GM11168 (cell line): Measurements from ENCODE around the gene UTS2B.

Experiments
- in situ Hi-C: fragments of 300-500 bp; cut with MboI; formaldehyde crosslinking; loops from one replicate; pipeline ENCODE4 v1.12.0; 2022; ENCODE audit warnings: low sequenced_read_pairs; ENCODE audit not compliant: unreplicated experiment

UTS2B gene

GRCh38 chr3:191329654-191330529 is at the start of gene UTS2B:
Gene UTS2B, minus strand, starts transcription at chr3:191330526. Its CDS starts 48,337 bp downstream, at chr3:191282189.
- in situ Hi-C loops: no loop called here

GRCh38 chr3:191380001-191380400 is 49.7 kb upstream of the UTS2B start:
- in situ Hi-C loops: loop anchor here (25.0 kb wide), 1 partner anchor 243 kb away; no protein-coding TSS in a partner anchor

GRCh38 chr3:191379446-191379845 is 49.1 kb upstream of the UTS2B start:
- in situ Hi-C loops: loop anchor here (25.0 kb wide), 1 partner anchor 242 kb away; no protein-coding TSS in a partner anchor

GRCh38 chr3:191378142-191378812 is 48.0 kb upstream of the UTS2B start:
- in situ Hi-C loops: loop anchor here (25.0 kb wide), 1 partner anchor 241 kb away; no protein-coding TSS in a partner anchor

GRCh38 chr3:191376516-191377141 is 46.3 kb upstream of the UTS2B start:
- in situ Hi-C loops: loop anchor here (25.0 kb wide), 1 partner anchor 239 kb away; no protein-coding TSS in a partner anchor

GRCh38 chr3:191373327-191373726 is 43.0 kb upstream of the UTS2B start:
- in situ Hi-C loops: no loop called here

GRCh38 chr3:191372122-191372521 is 41.8 kb upstream of the UTS2B start:
- in situ Hi-C loops: no loop called here

- in situ Hi-C loops: loop anchor here (10.0 kb wide), 1 partner anchor 135 kb away; no protein-coding TSS in a partner anchor
These were observed 39.3 kb upstream of the UTS2B start for GRCh38 chr3:191369616-191370010.

GRCh38 chr3:191368755-191369615 is 38.7 kb upstream of the UTS2B start:
- in situ Hi-C loops: loop anchor here (10.0 kb wide), 1 partner anchor 134 kb away; no protein-coding TSS in a partner anchor

GRCh38 chr3:191366675-191367074 is 36.3 kb upstream of the UTS2B start:
- in situ Hi-C loops: loop anchor here (10.0 kb wide), 1 partner anchor 132 kb away; no protein-coding TSS in a partner anchor

GRCh38 chr3:191363221-191363620 is 32.9 kb upstream of the UTS2B start:
- in situ Hi-C loops: loop anchor here (10.0 kb wide), 1 partner anchor 128 kb away; no protein-coding TSS in a partner anchor

GRCh38 chr3:191362524-191363090 is 32.3 kb upstream of the UTS2B start:
- in situ Hi-C loops: loop anchor here (10.0 kb wide), 1 partner anchor 128 kb away; no protein-coding TSS in a partner anchor

- in situ Hi-C loops: loop anchor here (10.0 kb wide), 1 partner anchor 127 kb away; no protein-coding TSS in a partner anchor
These were observed 31.7 kb upstream of the UTS2B start for GRCh38 chr3:191362037-191362436.

GRCh38 chr3:191361456-191361855 is 31.1 kb upstream of the UTS2B start:
- in situ Hi-C loops: loop anchor here (10.0 kb wide), 1 partner anchor 127 kb away; no protein-coding TSS in a partner anchor

GRCh38 chr3:191360620-191361019 is 30.3 kb upstream of the UTS2B start:
- in situ Hi-C loops: loop anchor here (10.0 kb wide), 1 partner anchor 126 kb away; no protein-coding TSS in a partner anchor

- in situ Hi-C loops: no loop called here
These were observed 28.6 kb upstream of the UTS2B start for GRCh38 chr3:191358929-191359328.

GRCh38 chr3:191357909-191358308 is 27.6 kb upstream of the UTS2B start:
- in situ Hi-C loops: no loop called here

GRCh38 chr3:191356631-191357439 is 26.5 kb upstream of the UTS2B start:
- in situ Hi-C loops: no loop called here
